GM18909 (cell line): Measurements from ENCODE around the gene WNT9A.

Experiments
- ATAC-seq: cut with Tn5 transposase; IDR thresholded peaks from one replicate; pipeline ENCODE4 v1.9.1; 2021; ENCODE audit warnings: mild to moderate bottlenecking; ENCODE audit not compliant: unreplicated experiment, poor library complexity

The WNT9A gene

DNA sequence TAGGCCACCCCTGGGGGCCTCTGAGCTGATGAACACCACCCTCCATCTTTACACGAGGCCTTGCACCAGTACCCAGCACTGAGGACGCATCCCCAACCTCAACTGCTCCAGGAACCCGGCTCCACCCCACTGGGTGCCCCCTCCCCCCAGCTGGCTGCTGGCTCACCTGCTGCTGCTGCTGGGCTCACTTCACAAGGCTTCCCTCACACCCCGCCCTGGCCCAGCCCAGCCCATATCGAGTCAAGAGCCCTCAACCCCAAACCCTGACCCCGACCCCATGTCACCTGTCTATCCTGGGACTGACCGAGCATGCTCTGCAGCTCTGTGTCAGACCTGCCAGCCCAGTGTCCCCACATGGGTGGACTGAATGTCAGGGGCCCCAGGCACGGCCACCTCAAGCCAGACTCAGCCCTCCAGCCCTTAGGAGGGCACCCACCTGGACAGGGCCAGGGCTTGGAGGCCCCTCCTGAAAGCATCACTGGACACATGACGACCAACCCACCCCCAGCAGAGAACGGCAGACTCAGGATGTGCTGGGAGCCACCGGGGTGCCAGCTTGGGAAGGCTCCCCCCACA lies 21.4 kb downstream of the WNT9A start:
- ATAC-seq: no peak

DNA sequence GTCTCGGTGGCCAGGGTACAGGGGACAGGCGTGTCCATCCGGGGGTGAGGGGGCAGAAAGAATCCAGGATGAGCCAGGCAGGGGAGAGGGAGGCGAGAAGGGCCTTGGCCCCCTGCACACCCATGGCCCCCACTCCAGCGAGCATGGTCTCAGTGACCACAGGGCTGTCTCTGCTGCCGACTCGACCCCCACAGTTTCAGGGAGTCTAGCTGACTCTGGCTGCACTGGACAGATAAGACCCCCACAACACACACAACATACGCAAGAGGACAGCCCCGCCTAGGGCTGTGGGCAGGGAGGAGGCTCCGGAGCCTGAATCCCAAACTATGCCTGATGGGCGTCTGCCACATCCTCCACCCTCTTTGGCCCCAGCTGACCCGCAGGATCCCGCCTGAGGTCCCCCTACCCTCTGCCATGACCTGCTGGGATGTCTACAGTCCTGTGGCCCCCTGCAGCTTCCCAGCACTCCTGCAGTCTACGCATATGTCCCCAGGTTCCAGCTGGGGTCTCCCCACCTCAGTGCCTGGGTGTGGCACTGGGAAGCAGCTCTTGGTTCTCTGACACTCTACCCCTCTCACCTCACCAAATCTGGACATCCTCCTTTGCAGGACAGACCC lies 22.0 kb downstream of the WNT9A start:
- ATAC-seq: no peak

DNA sequence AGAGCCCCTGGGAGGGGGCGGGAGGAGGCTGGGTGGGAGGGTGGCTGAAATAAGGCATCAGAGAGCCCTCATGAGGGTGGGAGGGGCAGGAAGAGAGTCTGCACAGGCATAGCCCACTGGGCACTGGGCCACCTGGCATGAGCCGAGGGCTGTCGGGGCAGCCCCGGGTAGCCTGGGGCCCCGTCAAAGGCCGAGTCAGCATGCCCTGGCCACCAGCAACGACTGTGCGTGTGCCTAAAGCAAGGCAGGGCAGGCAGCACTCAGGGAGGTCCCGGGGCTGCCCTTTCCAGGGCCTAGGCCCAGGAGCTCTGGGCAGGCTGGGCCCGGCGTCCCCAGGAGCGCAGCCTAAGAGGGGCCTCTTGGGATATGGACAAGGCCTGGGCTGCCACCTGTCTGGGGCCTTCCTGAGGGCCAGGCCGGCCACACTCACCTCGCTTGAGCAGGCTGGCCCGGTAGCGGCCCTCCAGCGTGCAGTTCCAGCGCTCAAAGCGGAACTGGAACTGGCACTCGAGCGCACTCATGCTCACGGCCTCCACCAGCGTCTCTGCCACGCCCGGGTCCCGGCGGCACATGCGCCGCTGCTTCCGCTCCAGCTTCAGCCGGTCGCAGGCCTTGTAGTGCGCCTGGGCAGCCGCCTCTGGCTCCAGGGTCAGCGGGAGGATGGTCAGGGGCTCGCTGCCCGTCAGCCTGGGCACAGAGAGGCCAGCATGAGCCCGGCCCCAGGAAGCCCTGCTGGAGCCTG lies 22.7 kb downstream of the WNT9A start:
- no peak for ATAC-seq

DNA sequence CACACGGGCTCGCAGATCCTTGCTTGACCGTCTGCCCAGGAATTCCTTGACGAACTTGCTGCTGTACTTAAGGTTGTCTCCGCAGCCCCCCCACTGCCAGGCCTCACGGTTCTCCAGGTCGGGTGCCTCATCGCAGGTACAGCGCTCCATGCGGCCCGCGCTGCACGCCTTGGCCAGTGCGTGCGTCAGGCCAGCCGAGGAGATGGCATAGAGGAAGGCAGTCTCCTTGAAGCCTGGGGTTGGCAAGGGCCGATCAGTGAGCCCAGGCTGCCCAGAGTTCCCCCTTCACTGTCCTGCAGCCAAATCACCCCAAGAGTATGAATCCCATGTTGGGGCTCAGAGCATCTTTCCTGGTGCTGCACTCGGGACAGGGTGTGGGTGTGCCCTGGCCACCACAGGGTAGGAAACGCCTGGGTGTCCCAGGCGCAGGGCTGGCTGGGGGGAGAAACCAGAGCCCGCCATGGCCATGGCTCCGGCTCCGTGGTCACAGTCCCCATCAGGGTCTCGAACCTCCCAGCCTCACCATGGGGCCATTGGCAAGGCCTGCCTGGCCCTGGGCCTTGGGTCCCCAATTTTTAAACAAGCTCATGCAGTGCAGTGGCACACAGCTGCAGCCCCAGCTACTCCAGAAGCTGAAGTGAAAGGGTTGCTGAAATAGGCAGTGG lies 23.4 kb downstream of the WNT9A start:
- no peak for ATAC-seq

DNA sequence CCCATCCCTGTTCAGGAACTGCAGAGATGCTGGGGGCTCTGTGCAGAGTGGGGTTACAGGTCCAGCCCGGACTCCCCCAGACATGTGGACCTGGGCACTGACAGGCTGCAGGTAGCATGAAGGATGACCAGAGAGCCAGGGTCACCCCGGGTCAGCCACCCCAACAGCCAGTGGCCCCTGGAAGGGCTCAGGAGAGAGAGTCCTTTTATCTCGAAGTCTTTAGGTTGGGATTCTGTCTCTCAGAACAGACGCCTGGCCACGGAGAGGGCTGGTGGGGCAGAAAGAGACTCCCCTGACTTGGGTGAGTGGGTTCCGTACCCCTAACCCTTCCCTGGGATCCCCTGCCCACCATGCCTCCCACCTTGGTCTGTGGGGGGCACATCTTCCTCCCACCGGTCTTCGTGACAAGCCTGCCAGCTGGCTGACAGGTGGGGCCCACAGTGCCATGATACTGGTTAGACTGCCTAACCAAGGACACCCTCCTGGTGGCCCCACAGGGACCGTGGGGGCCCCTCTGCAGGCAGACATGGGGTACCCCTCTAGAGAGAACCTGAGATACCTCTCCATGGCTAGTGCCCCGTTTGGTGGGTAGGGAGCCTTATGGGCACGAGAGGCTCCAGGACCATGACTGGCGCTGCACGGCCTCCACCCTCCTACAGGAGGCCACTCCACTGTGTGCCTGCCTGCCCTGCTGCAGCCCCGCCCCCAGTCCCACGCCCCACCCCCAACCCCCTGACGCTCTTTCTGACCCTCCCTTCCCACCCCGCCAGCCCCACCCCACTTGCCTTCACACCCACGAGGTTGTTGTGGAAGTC lies 24.2 kb downstream of the WNT9A start:
- ATAC-seq: no peak

DNA sequence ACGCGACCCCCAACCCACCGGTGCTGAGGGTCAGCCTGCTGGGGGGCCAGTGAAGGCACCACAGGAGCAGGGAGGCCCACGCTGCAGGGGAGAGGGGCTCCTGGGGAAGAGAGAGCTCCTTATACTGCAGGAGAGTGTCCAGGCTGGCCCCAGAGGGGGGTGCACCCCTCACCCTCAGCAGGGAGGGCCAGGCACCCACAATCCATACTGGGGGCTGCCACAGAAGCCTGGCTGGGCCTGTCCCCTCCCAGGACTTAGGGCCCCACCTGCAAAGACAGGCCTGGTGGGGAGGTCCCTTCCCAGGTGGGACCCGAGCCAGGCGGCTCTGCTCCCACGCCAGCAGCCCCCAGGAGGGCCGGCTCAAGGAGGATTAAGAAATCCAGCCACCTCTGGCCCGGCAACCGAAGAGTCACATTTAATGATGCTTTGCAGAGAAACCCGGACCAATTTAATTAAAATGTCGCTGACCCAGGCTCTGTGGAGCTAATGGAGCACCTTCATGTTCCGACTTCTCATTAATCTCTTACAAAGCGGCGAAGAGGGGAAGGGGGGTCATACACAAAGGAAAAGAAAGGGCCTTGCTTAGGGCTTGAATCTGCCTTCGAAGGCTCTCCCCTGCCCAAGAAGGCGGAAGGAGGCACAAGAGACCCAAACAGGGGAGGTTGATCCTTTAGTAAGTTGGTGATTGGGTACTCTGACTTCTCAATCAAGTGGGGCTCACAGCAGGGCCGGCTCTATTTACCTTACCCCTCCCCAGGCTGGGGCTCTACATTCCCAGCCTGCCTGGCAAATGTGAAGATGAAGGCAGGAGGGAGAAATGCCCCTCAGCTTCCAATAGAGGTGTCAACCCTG lies 25.0 kb downstream of the WNT9A start:
- no peak for ATAC-seq

DNA sequence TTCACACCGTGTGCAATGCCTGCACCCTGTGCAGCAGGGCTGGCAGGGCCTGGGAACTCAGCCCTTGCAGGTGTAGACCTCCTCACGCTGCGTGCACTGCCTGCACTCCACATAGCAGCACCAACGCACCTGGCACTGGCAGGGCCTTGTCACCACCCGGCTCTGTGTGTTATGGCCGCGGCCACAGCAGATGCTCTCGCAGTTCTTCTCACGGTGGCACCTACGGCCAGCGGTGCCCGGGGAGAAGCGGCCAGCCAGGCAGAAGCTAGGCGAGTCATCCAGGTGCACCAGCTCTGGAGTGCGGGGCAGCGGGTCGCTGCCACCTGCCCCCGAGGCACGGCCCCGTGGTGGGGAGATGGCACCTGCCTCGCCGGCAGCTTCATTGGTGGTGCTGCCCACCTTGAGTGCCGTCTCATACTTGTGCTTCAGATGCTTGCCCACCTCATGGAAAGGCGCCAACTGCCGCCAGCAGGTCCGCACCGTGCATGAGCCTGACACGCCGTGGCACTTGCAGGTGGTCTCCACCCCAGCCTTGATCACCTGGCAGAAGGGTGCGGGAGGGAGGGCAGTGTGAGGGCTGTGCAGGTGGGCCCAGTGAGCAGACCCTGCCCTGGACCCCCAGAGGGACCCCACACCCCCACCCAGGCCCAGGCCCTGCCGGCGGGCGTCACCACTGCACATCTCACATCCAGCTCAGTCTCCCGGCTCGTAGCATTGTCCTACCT lies 26.1 kb downstream of the WNT9A start:
- ATAC-seq: no peak

DNA sequence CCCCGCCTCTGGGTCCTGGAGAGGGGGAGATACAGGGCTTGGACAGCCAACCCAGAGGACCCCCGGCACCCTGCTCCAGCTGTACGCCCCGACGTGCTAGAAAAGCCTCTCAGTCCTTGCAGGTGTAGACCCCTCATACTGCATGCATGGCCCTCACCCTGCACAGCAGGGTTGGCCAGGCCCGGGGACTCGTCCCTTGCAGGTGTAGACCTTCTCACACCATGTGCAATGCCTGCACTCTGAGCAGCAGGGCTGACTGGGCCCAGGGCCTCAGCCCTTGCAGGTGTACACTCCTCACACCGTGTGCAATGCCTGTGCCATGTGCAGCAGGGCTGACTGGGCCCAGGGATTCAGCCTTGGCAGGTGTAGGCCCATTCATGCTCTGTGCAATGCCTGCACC lies 26.8 kb downstream of the WNT9A start:
- ATAC-seq: no peak

DNA sequence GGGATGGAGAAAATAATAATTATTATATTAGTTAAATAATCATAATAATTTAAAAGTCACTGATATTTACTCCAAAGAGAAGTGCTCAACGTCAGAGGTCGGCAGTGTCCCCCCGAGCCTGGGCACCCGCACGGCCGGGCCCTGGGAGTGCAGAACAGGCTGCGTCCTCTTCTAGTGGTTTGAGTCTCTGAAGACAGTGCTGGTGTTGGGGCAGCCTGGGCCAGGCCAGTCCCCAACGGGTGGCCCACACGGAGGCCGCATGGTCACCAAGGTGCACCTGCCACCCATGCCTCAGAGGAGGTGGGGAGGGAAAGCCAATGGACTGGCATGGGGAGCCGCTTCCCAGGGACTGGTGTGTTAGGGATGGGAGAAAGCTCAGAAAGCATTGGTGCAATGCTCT lies 27.3 kb downstream of the WNT9A start:
- no peak for ATAC-seq

DNA sequence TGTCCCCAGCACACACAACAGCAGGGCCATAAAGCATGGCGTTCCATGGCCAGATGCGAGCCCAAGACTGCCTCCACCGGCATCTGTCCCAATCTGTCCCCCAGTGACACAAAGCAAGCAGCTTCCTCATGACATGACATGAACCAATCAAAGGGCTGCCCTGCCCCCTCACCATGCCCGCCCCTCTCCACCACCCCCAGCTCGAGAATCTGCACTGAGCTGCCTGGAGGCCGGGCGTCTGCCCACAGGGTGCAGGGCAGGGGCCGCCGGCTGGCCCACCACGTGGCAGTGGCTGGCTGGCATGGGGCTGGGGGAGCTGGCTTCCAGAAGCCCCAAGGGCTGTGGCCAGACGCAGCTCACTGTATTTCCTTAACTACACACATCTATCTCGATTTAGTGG lies 27.8 kb downstream of the WNT9A start:
- no peak for ATAC-seq

DNA sequence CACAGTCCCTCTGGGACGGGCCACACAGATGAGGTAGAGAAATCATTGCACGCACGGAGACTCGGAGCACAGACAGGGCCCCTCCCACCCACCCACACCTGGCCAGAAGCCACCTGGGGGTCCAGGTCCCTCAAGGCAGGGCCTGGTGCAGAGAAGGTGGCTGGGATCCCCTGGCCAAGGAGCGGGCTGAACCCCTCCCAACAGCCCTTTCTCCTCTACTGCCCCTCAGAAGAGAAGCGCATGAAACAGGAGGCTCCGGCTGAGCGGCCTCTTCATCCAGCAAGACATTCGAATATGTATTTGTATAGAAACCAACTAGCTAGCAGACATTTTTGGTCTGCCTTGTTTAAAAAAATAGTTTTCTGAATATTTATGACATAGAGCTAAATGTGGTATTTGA lies 29.0 kb downstream of the WNT9A start:
- ATAC-seq: no peak

DNA sequence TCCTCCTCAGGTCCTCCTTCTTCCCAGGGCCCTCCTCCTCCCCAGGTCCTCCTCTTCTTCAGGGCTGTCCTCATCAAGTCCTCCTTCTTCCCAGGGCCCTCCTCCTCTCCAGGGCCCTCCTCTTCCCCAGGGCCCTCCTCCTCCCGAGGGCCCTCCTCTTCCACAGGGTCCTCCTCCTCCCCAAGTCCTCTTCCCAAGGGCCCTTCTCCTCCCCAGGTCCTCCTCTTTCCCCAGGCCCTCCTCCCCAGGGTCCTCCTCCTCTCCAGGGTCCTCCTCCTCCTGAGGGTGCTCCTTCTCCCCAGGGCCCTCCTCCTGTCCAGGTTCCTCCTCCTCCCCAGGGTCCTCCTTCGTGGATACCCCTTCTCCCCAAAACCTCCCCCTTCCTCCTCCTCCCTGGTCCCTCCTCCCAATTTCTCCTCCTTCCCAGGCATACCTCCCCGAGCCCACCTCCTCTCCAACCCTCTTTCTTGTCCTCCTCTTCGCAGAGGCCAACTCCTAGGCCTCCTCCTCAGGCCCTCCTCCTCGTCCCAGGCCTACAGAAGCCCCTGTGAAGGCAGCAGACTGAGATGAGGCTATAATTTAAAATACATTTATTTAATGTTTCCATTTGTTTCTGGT lies 29.5 kb downstream of the WNT9A start:
- ATAC-seq: no peak

DNA sequence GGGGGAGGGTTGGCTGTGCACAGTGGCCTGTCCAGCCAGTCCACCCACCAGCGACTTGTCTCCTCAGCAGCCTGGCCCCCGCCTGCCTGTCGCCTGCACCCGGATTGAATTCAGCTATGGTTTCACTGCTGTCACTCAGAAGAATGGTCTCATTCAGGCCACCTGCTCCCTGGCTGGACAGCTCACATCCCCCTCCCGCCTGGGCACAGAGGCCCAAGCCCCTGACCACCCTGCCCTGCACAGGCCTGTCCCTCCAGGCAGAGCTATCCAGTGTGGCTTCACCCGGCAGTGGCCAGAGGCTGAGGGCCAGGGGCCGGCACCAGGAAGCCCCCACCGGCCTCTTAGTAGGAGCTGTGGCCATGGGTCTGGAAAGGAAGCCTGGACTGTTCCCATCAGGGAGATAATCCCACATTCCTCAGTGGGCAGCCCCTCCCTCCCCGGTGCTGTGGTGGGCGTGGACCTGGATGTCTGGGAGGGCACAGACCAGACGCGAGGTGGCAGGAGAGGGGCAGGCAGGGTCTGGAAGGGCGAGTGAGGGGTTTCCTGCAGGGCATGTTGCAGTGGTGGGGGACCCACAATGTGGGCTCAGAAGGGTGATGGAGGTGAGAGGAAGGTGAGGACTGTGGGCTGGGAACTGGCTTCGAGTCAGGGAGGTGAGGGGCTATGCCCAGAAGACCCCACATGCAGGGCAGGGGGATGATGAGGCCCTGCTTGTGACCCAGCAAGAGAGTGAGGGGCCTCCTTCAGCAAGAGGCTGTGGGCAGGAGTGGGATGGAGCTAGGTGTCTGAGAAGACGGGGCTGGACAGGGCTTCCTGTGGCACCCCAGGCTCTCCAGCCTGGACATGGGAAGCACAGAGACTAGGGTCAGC lies 30.4 kb downstream of the WNT9A start:
- no peak for ATAC-seq

DNA sequence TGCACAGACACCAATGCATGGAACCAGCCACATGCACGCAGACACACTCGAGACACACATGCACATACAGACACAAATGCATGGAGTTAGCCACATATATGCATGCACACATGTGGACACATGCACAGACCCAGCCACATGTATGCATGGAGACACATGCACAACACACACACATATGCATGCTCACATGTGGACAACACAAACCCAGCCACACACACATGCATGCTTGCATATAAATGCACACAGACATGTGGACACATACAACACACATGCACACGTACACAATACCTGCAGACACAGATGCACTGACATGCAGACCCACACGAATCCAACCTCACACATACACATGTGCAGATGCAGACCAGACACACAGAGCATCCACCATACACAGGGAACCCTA lies 31.1 kb downstream of the WNT9A start:
- no peak for ATAC-seq

DNA sequence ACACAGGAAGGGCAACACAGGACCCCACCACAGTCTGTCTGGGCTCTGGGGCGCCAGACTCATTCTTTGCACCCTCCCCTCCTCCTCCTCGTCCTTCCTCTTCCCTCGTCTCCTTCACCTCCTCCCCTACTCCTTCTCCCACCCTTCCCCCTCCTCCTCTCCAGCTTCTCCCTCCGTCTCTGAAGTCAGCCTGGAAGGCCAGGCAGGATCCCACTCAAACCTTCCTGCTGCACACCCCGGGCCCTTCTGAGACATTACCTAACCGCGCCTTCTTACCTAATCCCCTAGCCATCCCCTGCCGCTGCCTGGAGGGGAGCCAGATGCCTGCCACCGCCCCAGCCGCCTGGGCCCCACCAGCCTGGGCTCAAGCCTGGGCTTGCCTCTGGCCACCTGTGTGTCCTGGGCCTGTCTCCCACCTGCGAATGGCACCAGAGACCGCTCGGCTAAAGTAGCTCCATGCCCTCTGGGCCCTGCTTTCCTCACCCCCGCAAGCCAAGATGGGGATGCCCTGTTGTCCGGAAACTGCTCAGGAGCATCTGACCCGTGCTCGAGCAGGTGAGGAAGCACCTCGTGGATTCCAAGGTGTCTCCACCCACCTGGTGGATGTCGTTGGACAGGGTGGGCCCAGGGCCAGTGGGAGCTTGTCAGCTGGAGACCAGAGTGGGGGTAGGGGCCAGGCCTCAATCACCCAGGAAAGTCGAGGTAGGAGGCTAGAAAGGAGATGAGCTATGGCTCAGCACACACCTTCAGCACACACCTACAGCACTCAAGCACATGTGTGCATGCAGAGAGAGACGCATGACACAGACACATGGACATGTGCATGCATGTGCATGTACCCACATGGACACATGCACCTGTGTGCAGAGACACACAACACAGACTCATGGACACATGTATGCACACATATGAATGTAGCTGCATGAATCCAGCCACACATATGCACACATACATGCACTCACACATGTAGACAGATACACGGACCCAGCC lies 31.9 kb downstream of the WNT9A start:
- ATAC-seq: no peak

DNA sequence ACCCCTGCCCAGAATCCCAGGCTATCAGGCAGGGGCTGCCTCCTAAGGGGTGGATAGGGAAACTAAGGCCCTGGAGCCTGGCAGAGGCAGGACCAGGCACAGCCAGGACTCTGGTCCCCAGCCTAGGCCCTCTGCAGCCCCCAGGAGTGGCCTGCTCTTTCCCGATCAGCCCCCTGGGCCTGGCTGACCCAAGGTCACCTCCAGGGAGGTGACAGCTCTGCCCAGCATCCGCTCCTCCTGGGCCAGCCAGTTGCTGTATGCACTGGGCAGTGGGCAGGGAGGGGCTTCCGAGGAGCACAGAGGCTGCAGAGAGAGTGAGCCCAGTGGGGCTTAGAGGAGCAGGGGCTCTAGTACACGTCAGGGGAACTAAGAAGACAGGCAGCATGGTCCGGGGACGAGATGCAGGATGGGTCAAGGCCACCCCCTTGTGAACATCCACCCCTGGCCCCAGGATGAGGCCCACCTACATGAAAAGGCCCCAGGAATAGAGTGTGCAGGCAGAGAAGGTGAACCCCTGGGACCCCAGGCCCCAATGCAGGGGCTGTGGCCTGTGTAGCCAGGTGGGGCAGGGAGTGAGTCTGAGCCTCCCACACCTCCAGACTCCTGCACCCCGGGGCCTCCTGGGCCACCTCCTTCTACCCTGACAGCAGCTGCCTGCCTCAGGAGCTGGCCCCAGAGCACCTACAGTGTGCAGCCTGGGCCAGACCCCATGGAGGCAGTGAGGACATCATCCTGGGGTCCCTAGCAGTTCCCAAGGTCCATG lies 32.8 kb downstream of the WNT9A start:
- no peak for ATAC-seq
